ENCODE results near the gene DEPDC5. TPM values are rescaled to one million over a fixed set of nuclear protein-coding genes. Genes with fewer than 3 reads are reported as not detected.

DEPDC5 gene
- total and polyA plus RNA-seq, 9 of the 15 experiments (the other 6 are each of a cell fraction or from before 2014, with no cell fraction given): 2.3 to 12.3 (median 10.7) TPM

DNA sequence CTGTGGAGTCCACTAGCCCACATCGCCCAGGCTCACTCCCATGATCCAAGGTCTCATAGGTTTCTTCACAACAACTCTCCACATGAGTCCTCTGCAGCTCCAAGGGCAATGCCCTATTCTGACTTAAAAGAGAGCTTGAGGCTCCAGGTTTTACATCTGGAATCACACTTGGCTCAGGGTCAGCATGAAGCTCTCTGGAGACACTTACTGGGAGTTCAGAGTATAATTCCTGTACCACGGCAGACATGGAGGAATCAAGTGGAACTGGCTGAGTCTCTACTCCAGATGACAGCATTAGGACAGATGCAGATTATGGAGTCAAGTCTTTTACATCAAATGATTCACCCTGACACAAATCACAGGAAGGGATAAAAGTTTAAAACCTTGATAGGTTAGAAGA is 15.3 kb upstream of the DEPDC5 start:
- ATAC-seq: no peak
- BruUV-seq (replicated peaks): no TSS peak
- Histone ChIP-seq H3K9me3 (replicated peaks; ENCODE audit: control insufficient read depth, insufficient read depth, low read depth, low read length) (no peaks in the 10 kb centered on the region), H3K4me3 (no peak overlapping the region), H3K4me2 (ENCODE audit: insufficient read depth, low read length) (no peak overlapping the region), H4K20me1 (replicated peaks; ENCODE audit: control insufficient read depth, insufficient read depth, low read length) (no peaks in the 10 kb centered on the region), H3K27ac (ENCODE audit: extremely low read depth, low read depth, low read length) (no peak overlapping the region), H3K4me1 (replicated peaks in 1 of 2; ENCODE audit: control insufficient read depth in 2 of 2, insufficient read depth in 2 of 2, low read length in 2 of 2) (no peaks in the 10 kb centered on the region; a peak in 1 of 5 replicates), H3K9me1 (ENCODE audit: control insufficient read depth, insufficient read depth, low read length) (no peaks in the 10 kb centered on the region), H3K9ac (ENCODE audit: insufficient read depth in 1 of 2, low read depth in 2 of 2, low read length in 2 of 2) (peak overlapping the region in 1 of 2 experiments; percentile 9; a peak in 1 of 4 replicates), H3K27me3 (ENCODE audit: control insufficient read depth in 2 of 2, insufficient read depth in 2 of 2, low read length in 2 of 2) (no peaks in the 10 kb centered on the region), H3K36me3 (ENCODE audit: control insufficient read depth, insufficient read depth, low read length) (peaks cover 56% of the 10 kb centered on the region; the same call in 2 of the 3 replicates), H2AFZ (ENCODE audit: low read depth, low read length) (no peak overlapping the region), H3K79me2 (ENCODE audit: control insufficient read depth, insufficient read depth, low read length) (peaks cover 56% of the 10 kb centered on the region)
- CTCF ChIA-PET (ENCODE audit: low intra/inter-chr PET ratio): no interaction called here
- in situ Hi-C loops (cut with MboI) (no loop called here), intact Hi-C loops (cut with micrococcal nuclease) (no loop called here)
- no peak for TF ChIP-seq MECOM (CRISPR knock-in tag; IDR thresholded peaks at IDR 0.05)
- no peak for TF ChIP-seq ZNF121 (CRISPR knock-in tag; conservative IDR thresholded peaks at IDR 0.05)
- no peak for TF ChIP-seq AFF4 (CRISPR knock-in tag; IDR thresholded peaks at IDR 0.05)
- no peak for TF ChIP-seq ZNF766 (CRISPR knock-in tag; conservative IDR thresholded peaks at IDR 0.05)
- TF ChIP-seq, protein P1, sequence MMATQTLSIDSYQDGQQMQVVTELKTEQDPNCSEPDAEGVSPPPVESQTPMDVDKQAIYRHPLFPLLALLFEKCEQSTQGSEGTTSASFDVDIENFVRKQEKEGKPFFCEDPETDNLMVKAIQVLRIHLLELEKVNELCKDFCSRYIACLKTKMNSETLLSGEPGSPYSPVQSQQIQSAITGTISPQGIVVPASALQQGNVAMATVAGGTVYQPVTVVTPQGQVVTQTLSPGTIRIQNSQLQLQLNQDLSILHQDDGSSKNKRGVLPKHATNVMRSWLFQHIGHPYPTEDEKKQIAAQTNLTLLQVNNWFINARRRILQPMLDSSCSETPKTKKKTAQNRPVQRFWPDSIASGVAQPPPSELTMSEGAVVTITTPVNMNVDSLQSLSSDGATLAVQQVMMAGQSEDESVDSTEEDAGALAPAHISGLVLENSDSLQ (IDR thresholded peaks at IDR 0.05): no peak
- TF ChIP-seq ZNF217 (CRISPR knock-in tag; IDR thresholded peaks at IDR 0.05): no peak
- TF ChIP-seq TBL1XR1 (IDR thresholded peaks at IDR 0.05; ENCODE audit: low read length in 2 of 2): no peak
- TF ChIP-seq CEBPG (CRISPR knock-in tag; IDR thresholded peaks at IDR 0.05): no peak
- TF ChIP-seq CEBPG (tag; conservative IDR thresholded peaks at IDR 0.05 in 1 of 2, IDR thresholded peaks at IDR 0.05 in 1 of 2): no peak
- POLR2A ChIA-PET: interaction anchor here (1.4 kb wide), 1 partner anchor 15 kb away, joined by 3 read pairs; no protein-coding TSS in a partner anchor
- no peak for FAIRE-seq
- 72% methylated on average over 2 of the region's 2 CpGs for WGBS (ENCODE audit: insufficient coverage, low coverage, missing lambda C conversion rate)
- no peak for DNase-seq (ENCODE audit: extremely low read depth in 1 of 4, low spot score in 3 of 4)

Data from K562 (cell line).